Left renal pelvis (tissue), 4 donors: ENCODE data around the gene PRICKLE2. TPM values are rescaled to one million over a fixed set of nuclear protein-coding genes. Genes with fewer than 3 reads are reported as not detected.

Experiments used
- DNase-seq, 4 donors: peaks; one replicate each; pipeline ENCODE4 v3.0.0-alpha.2; 2013; ENCODE audit warnings: low read depth in 4 of 4, low spot score in 3 of 4
- polyA plus RNA-seq, 4 donors: library from polyadenylated mRNA; unstranded; fragments of 120-200 nt; gene quantifications; one replicate each; pipeline ENCODE4 v1.2.1, GENCODE V29; 2013; ENCODE audit not compliant: insufficient read length in 4 of 4

Gene PRICKLE2
- polyA plus RNA-seq, 4 donors = 19.3 to 20.8 (median 20.0) TPM

DNA sequence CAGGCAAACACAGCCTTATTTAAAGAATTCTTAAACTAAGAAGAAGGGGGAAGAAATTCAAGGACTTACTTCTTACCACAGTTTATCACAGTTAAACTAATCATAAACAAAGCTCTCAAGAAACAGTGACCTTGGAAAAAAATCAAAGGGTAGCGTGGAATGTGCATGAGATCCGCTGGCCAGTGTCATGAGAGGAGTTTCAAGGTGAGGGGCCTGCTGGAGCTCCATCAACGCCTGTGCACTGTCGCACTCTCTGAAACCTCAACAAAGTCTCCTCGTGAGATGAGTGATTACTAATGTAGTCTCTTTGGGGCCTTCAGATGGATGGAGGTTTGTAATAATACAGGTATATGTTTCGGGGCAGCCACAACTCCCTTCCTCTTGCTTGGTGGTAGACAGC is 28.4 kb upstream of the PRICKLE2 start:
- DNase-seq = no peak

DNA sequence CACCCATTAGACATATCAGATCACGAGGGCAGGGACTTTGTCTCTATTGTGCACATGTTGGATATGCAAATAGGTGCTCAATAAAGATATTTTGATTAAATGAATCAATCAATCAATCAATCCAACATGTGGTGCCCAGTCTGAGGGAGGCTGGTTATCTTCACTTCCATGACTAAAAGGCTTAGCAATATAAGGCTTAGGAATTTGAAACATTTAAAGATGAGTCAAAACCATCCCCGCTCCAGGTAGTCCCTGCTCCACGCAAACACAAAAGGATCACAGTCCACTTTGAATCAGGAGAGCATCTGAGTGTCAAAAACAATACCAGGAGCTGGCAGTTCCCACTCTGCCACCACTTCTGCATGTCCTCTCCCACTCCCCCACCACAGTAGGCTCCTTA is 25.8 kb upstream of the PRICKLE2 start:
- no peak for DNase-seq

DNA sequence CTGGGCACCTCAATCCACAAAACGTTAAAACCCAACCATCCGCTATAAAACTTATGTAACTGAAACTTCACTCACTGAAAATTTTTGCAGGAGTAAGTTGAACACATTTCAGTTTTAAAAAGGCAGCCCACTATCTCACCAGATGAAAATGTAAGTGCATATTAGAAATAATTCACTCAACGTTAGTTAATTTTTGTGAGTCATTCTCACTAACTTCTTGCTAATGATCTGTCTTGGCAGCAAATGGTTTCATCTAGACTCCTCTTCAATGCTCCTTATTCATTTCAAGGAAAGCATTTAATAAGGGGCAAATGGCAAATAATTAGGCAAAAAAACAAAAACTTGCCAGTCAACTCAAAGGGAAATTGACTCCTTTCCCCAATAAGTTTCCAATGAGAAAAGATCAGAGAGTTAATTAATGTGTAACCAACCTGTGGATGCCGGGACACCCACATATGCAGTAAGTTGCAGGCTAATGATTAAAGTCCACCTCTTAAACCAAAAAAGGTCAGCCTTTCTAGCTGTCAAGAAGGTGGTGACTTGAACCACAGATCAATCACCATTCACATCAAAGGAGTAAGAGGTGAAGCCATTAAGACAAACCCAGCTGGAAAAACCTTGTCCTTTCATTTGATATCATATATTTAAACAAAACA is 22.9 kb upstream of the PRICKLE2 start:
- no peak for DNase-seq

DNA sequence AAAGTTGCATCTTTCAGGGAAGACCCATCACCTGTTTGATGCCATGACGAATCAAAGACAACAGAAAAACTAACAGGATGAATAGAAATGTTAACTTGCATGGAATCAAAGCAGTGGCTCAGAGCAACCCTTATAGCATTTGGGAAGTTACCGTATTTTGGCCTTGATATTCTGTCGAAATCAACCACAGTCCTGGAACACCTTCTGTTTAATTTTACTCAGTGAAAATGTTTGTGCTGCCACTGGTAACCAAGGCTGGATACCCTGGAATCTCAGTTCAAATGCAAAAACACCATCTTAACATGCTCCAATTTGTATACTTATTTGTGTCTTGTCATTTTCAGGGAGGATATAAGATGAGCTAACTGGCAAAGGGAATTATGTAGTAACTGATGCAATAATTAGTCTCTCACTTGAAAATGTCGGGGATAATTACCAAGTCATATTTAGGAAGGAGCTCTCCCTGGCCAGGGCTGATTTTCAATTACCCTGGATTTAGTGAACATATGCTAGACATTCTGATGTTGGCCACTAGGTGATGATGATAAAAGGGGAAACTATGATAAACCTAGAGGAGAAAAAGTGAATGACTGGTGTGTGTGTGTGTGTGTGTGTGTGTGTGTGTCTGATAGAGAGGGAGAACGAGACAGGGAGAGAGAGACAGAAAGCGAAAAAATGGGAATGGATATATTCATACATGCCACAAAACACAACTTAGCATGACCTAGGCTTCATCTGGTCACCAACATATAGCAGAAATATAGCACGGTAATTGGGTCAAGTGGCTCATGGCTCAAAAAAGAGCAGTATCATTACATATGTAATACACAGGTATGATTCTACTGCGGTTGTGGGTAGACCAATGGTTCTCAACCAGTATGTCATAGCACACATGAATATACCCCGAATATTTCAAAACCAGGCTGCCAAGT is 19.0 kb upstream of the PRICKLE2 start:
- no peak for DNase-seq

DNA sequence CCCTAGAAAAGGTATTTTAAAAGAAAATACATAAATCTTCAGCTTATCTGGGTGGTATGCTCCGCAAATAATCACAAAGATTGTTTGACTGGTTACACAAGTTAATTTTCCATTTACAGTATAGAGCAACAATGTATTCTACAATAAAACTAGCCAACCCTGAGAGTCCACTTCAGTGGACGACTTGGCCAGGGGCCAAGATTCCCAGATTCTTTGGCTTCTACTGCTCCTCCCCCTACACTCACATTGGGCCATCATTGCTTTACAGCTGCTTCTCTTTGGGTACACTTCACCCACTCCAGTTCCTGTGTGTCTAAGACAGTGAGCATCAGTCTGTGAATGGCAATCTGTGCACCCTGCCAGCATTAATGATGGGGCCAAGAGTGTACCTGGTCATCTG is 17.2 kb upstream of the PRICKLE2 start:
- peak; percentile 53 to 79 (median 72) for DNase-seq

DNA sequence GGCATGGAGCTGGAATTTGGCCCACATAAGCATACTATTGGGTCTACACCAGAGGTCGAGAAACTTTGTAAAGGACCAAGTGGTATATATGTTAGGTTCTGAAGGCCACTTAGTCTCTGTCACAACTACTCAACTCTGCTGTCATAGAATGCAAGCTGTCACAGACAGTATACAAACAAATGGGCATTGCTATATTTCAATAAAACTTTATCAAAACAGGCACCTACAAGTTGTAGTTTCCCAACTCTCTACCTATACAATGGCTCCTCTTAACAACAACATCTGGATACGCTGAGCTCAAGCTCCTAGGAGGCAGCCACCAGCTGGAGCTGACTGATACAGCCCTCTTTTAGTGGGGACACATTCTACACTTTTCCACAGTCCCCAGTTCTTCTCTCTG is 15.7 kb upstream of the PRICKLE2 start:
- no peak for DNase-seq

DNA sequence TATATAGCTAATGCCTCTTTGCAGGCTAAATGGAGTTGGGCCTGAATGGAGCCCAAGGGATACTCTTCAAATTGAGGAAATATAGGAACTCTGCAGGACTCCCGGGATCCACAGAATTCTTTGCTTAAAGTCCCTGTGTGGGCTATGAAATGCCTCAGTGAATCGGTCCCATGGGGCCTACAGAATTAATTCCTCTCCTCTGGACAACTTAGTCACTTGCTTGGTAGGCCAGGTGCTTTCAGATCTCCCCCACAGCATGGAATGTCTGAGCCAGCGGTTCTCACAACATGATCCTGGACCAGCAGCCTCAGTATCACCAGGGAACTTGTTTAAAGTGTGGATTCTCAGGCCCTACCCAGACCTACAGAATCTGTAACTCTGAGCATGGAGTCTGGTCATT is 15.1 kb upstream of the PRICKLE2 start:
- DNase-seq = no peak

DNA sequence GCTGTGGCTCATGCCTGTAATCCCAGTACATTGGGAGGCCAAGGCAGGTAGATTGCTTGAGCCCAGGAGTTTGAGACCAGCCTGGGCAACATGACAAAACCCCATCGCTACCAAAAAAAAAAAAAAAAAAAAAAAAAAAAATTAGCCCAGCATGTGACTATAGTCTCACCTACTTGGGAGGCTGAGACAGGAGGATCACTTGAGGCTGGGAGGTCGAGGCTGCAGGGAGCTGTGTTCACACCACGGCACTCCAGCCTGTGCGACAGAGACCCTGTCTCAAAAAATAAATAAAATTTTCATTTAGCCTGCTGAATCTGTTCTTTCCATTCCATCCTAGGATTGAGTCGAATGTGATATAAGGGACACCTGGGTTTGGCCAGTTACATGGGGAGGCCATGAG is 14.6 kb upstream of the PRICKLE2 start:
- DNase-seq = no peak

DNA sequence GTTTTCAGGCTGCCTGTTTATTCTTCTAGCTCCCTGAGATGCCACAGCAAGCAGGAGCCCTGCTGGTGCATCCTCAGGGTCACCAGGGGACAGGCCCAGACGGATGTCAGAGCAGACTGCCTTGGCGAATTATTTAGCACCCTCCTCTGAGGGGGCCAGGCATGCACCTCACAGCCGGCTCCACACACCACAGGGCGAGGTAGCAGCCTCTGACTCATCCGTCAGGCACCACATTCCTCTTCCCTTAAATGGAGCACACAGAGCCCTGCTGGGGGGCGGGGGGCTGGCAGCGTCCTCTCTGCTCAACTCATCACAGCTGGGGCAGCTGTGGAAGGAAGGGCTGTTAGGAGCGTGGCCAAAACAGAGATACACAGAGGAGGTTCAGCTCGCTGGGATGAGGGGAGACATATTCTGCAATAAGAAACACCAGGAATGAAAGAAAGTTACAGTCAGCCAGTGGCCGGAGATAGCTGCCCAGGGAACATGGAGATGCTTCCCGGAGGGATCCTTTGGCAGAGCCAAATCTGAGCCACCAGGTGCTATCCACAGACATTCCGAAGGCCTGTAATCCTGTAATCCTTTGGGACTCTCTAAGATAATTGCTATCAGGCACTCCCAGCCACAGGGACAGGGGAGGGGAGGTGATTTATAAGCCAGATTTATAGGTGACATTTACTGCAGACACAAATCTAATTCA is 13.9 kb upstream of the PRICKLE2 start:
- DNase-seq = no peak

DNA sequence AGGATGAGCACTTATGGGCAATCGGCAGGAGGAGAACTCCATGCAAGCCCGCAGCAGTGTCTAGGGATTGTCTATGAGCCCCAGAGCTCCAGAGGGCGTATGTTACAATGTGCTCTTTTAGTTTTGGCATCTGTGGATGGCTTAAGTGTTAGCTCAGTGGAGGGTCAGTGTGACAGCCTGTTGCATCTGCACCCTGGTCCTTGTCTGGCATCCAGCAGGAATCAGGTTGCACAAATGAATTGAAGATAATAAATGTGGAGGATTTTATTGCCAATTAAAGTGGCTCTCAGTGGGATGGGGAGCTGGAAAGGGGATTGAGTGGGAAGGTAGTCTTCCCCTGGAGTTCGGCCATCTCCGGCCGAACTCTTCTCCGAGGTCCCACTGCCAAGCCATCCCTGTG is 11.8 kb upstream of the PRICKLE2 start:
- no peak for DNase-seq

DNA sequence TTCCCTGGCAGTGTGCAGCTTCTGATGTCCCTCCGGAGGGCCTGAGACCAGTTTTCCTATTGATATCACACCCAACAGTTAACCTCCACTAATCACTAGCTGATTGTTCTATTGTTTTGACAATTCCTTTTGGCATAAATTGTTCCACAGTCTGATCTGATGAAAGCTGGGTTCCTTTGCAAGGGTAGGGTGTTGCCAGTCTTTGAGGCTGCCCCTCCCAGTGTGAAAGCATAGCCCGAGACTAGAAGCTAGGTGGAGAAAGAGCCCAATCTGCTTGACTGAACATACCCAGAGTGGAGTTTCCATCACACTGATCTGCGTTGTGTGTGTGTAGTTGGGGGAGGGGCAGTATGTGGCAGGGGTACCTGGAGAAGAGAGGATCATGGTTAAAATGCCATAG is 10.3 kb upstream of the PRICKLE2 start:
- no peak for DNase-seq

DNA sequence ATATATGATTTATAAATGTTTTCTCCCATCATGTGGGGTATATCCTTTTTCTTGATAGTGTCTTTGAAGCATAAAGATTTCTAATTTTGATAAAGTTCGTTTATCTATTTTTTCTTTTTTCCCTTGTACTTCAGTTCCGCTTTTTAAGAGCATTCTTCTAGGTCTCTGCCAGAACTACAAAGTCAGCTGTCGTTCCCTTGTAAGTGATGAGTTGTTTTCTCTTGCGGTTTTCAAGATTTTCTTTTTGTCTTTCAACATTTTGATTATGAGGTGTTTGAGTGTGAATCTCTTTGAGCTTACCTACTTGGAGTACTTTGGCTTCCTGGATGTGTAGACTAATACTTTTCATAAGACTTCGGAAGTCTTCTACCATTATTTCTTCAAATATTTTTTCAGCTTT is 9.3 kb upstream of the PRICKLE2 start:
- DNase-seq = no peak

DNA sequence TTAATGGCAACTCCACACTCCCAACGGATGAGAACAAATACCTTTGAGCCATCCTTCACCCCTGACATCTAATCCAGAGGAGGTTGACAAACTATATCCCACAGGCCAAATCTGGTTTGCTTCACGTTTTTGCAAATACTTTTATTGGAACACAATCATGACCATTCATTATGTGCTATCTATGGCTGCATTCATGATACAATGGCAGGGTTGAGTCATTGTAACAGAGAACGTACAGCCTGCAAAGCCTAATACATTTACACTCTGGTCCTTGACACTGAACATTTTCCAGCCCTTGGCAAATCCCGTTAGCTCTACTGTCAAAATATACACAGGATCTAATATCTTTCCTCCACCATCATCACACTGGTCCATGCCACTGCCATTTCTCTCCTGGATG is 7.6 kb upstream of the PRICKLE2 start:
- no peak for DNase-seq

DNA sequence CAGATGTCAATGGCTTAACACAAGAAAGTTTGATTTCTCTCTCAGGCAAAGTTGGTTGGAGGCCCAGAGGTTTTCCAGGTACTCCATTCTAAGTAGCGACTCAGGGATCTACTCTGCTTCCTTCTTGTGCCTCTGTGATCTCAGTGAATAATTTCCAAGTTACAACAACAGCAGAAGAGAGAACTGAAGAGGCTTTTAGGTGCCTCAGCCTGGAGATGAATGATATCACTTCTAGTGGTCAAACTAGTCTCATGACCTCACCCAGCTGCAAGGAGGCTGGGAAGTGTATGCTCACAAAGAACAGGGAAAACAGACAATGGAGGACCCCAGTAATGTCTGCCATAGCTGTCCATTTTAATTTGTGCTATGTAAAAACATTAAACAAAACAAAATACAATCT is 4.6 kb upstream of the PRICKLE2 start:
- no peak for DNase-seq

DNA sequence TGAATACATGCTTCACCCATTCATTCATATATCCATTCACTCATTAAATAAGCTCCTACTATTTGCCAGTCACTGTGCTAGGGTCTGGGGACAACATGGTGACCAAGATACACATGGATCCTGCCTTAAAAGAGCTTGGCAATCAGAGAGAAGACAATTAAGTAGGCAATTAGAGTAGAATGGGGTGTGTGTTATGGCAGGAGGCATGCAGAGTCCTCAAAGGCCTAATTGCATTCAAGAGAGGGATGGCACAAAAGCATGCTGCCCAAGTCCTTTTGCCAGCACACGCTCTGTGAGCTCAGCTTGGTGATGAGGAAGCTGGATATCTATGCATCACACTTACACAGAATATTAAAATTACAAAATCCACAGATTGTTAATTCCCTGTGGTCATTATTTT is 2.8 kb upstream of the PRICKLE2 start:
- DNase-seq = no peak

DNA sequence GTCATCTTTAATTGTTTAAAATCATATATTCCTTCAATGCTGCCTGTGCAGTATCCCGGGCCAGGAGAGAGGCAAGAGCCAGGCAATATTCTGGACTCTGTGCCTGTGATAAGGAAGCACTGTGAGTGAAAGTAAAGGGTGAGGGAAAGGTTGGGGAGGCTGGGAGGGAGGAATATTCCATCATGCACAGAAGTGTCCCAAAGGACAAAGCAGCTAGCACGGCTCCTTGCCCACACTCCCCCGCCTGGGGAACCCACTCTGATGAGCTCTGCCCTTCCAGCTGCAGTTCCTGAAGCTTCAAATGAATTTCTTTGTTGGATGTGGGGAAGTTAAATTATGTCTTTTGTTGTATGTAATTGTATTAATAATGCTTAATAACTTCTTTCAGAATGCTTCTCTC is 1.5 kb upstream of the PRICKLE2 start:
- DNase-seq = no peak

DNA sequence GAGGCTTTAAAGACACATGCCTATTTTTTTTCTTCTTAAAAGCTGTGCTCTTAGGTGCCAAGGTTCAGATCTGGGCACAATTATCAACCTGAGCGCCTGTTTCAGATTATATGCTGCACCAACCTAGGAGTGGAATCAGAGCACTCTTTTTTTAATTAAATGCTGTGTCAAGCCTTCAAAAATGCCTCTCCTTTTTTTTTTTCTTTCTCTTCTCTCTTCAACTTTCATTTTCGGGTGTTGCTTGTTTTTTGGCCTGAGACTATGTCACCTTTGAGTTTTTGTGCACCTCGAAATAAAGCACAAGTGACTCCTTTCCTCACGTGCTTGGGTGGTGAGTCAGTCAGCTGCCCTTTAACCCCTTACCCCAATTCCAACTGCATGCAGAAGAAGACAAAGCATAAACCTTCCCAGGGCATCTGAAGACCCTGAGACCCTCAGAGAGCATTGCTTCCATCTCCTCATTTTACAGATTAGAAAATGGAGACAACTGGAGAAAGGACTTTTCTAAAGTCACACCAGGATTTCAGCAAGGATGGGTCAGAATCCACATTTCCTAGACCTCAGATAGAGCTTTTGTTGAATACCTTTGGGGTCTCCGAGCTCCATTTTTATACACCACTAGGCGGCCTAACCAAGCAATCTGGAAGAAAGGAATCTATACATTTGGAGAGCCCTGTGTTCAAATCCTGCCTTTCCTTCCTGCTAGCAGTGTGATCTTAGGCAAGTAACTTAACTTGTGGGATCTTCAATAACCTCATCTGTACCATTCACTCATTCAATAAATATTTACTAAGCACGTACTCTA is 631 bp upstream of the PRICKLE2 start:
- DNase-seq = no peak

DNA sequence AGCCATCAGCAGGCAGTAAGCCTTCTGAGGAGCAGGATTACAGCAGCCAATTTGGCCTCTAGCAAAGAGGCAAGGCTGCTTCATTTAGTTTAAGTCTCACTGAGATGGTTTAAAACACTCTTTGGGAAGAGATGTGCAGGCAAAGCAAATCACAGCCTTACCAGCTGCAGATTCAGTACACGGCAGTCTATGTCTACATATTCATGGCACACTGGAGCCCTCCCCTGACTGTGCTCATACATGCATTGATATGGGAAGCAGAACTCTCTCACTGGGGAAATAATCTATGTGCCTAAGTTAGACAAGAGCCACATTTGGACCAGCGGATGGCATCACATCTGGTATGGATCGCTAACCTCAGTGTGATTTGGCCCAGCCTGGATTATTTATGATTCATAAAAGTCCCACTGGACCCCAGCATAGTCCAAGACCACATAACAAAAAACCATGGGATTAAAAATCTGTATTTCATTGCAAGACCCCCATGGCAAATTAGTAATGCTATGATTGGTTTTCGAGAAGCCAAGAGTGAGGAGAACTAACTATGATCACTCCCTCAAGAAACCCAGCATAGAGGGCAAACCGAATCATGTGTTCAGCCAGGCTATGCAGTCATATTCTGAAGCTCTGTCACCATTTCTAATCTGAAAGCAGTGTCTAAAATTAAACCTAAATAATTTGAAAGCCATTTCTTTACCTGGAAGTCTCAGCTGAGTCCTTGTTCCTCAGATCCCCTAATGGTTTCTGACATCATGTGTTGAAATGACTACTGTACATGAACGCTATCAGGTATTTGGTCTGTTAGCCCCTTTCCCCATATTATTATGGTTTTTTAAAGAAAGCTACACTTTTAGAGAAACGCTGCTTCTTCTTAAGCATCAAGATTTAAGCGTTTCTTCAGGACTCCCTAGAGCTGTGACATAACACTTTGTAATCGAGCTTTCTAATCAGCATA is 1.2 kb downstream of the PRICKLE2 start:
- no peak for DNase-seq

DNA sequence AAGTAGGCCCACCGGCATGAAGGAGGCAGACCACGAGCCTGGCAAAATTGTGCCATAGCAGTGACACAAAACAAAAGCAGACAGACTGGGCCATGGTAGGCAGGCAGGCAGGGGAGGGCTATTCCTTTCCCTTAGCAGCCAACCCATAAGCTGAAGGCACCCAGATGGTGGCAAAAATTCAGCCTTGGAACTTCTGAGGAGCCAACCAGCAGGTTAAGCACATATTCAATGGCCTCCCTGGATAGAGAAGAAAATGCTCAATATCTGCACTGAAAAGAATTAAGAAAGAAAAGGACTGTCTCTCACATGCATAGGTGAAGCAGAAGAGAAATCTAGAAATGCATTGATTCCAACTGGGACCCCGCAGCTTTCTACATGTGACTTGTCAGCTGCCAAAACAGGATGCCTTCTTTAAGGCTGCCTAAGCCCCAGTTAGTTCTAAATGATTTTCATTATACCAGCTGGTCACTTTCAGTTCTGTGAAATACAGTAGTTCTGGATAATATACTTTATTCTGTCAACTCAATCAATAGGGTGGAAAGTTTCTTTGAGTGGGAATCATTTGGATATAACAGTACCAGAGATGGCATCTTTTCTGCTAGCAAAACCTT is 2.7 kb downstream of the PRICKLE2 start:
- no peak for DNase-seq
